HepG2 (cell line): ENCODE measurements around the gene EFCAB3. TPM values are rescaled to one million over a fixed set of nuclear protein-coding genes. Genes with fewer than 3 reads are reported as not detected.

Experiments used
- ATAC-seq: fragments of 200-7000 bp; cut with Tn5 transposase; 3 replicates; pipeline ENCODE4 v1.9.1; 2020; ENCODE audit warnings: mild to moderate bottlenecking, moderate library complexity
- BruUV-seq: library from RNA; stranded (reverse); fragments of 400-500 nt; replicated peaks from 2 replicates; lab custom pipeline; 2021; lab: Mats Ljungman, UMichigan
- CTCF ChIA-PET: fragments of 300-600 bp; formaldehyde crosslinking; extraction: SDS; loops from one replicate; lab custom pipeline; 2021; ENCODE audit warnings: low total read pairs, inconsistent platforms, low intra/inter-chr PET ratio; lab: Yijun Ruan, JAX
- POLR2A ChIA-PET: fragments of 350-600 bp; sonication (Branson Sonifier 250); formaldehyde crosslinking; loops from one replicate; lab custom pipeline; 2020; ENCODE audit warnings: antibody characterized with exemption, inconsistent platforms; lab: Yijun Ruan, JAX
- DNase-seq: peaks from one replicate; pipeline ENCODE4 v3.0.0-alpha.2; 2015; ENCODE audit warnings: low spot score
- FAIRE-seq: peaks from 3 replicates; lab custom pipeline; 2011; peaks lifted over from hg19 to GRCh38; lab: Jason Lieb, UNC
- H2AFZ ChIP-seq: one replicate; pipeline ENCODE4 v1.6.1; 2011; ENCODE audit warnings: low read length, inconsistent platforms
- H3K27ac ChIP-seq: fragments of 300-600 bp; 3 replicates; pipeline ENCODE4 v1.8.0; 2011; ENCODE audit warnings: mixed run types, mild to moderate bottlenecking, mixed read lengths, low read length, inconsistent platforms; ENCODE audit not compliant: insufficient read depth; ENCODE audit errors: extremely low read length
- H3K27me3 ChIP-seq, 2 experiments: fragments of 200-600 bp in 1 of 2; 2 replicates in 1 of 2; 3 replicates in 1 of 2; pipeline versions ENCODE4 v1.6.0 to v1.8.0; 2011; ENCODE audit warnings: low read length in 2 of 2, mild to moderate bottlenecking in 2 of 2, moderate library complexity in 2 of 2, inconsistent platforms in 1 of 2; ENCODE audit not compliant: insufficient read depth in 2 of 2, control insufficient read depth in 1 of 2
- H3K36me3 ChIP-seq, 2 experiments: fragments of 200-600 bp in 1 of 2; replicated peaks in 1 of 2; 2 replicates in 1 of 2; 3 replicates in 1 of 2; pipeline versions ENCODE4 v1.5.1 to v1.8.0; 2011; ENCODE audit warnings: low read length in 2 of 2, inconsistent platforms in 1 of 2; ENCODE audit not compliant: insufficient read depth in 2 of 2, control insufficient read depth in 1 of 2
- H3K4me1 ChIP-seq: 2 replicates; pipeline ENCODE4 v1.5.1; 2012; ENCODE audit warnings: low read length, inconsistent platforms; ENCODE audit not compliant: insufficient read depth
- H3K4me2 ChIP-seq: 2 replicates; pipeline ENCODE4 v1.6.0; 2011; ENCODE audit warnings: low read depth, low read length, inconsistent platforms
- H3K4me3 ChIP-seq, 3 experiments: fragments of 200-600 bp in 1 of 3; sonication (generic), shearing (Covaris generic) in 1 of 3; replicated peaks in 1 of 3; 2 replicates each; pipeline ENCODE4 v1.5.1; 2011 to 2016; ENCODE audit warnings: low read length in 3 of 3, inconsistent platforms in 2 of 3, low read depth in 2 of 3, mild to moderate bottlenecking in 2 of 3, control low read depth in 1 of 3, mixed read lengths in 1 of 3; ENCODE audit not compliant: insufficient read depth in 1 of 3
- H3K79me2 ChIP-seq: one replicate; pipeline ENCODE4 v1.6.1; 2011; ENCODE audit warnings: low read length, inconsistent platforms; ENCODE audit not compliant: insufficient read depth
- H3K9ac ChIP-seq: 2 replicates; pipeline ENCODE4 v1.6.0; 2011; ENCODE audit warnings: mild to moderate bottlenecking, low read depth, low read length, inconsistent platforms; ENCODE audit not compliant: insufficient read depth
- H3K9me3 ChIP-seq: 2 replicates; pipeline ENCODE4 v1.5.1; 2012; ENCODE audit warnings: mild to moderate bottlenecking, low read length
- H4K20me1 ChIP-seq: 2 replicates; pipeline ENCODE4 v1.6.0; 2011; ENCODE audit warnings: inconsistent platforms, mild to moderate bottlenecking, low read length, moderate library complexity; ENCODE audit not compliant: insufficient read depth
- AGO1 ChIP-seq: fragments of 200-400 bp; formaldehyde crosslinking; IDR thresholded peaks from 2 replicates; pipeline ENCODE4 v1.6.1; 2017; ENCODE audit warnings: mild to moderate bottlenecking, low read depth, low read length, moderate library complexity; ENCODE audit not compliant: poor library complexity, severe bottlenecking
- ATF7 ChIP-seq, 2 experiments: fragments of 450-650 bp in 1 of 2; sonication (generic) in 1 of 2; formaldehyde crosslinking in 1 of 2; IDR thresholded peaks; 2 replicates each; pipeline versions ENCODE4 v1.4.0 to v1.6.1; 2016 to 2020; ENCODE audit warnings: antibody characterized with exemption in 1 of 2, mild to moderate bottlenecking in 1 of 2, missing genetic modification reagents in 1 of 2
- CREB1 ChIP-seq, 2 experiments: fragments of 450-650 bp in 1 of 2; IDR thresholded peaks; 2 replicates each; pipeline ENCODE4 v1.6.1; 2016 to 2017; ENCODE audit warnings: control low read depth in 1 of 2, mild to moderate bottlenecking in 1 of 2, missing compliant biosample characterization in 1 of 2, missing genetic modification characterization in 1 of 2
- HOXA7 ChIP-seq: sonication (generic); formaldehyde crosslinking; IDR thresholded peaks from 2 replicates; pipeline ENCODE4 v1.8.1; 2022; ENCODE audit warnings: mild to moderate bottlenecking, missing genetic modification reagents, moderate library complexity
- ZNF230 ChIP-seq: sonication (generic); formaldehyde crosslinking; IDR thresholded peaks from 2 replicates; pipeline ENCODE4 v1.4.0; 2020; ENCODE audit warnings: mild to moderate bottlenecking, missing genetic modification reagents
- WGBS: methylation state at CpG from one replicate; pipeline ENCODE4 v1.1.6; 2017; ENCODE audit warnings: low lambda C conversion rate; 5-methylcytosine and 5-hydroxymethylcytosine counted together
- in situ Hi-C: cut with HindIII; loops from 2 replicates; pipeline ENCODE4 v1.10.0; 2017; ENCODE audit warnings: low pct_unique_long_range_greater_than_20kb; ENCODE audit not compliant: extremely low pct_ligation_motif_present
- intact Hi-C: fragments of 100-400 bp; cut with micrococcal nuclease; formaldehyde crosslinking; loops from one replicate; pipeline ENCODE4 v1.10.0; 2022; ENCODE audit not compliant: unreplicated experiment
- polyA plus RNA-seq, 8 experiments: library from polyadenylated mRNA; depleted of rRNA in 3 of 8; stranded (reverse) in 7 of 8; unstranded in 1 of 8; fragments of >200 nt; fragmentation: Illumina TruSeq in 4 of 8; extraction: Trizol in 4 of 8; gene quantifications; 2 replicates each; pipeline versions ENCODE4 v1.2.1 to v1.2.3, GENCODE V29; 2011 to 2016; ENCODE audit warnings: low read depth in 4 of 8, missing spikeins in 1 of 8, mixed read lengths in 1 of 8; ENCODE audit not compliant: insufficient read depth in 1 of 8
- total RNA-seq, 5 experiments: library from RNA; depleted of rRNA; stranded (reverse); fragments of >200 nt; fragmentation: Illumina TruSeq; extraction: Trizol; gene quantifications; 2 replicates each; pipeline ENCODE4 v1.2.3, GENCODE V29; 2016; ENCODE audit warnings: low read depth in 1 of 5
- TF ChIP-seq, protein P1 (sequence below): sonication (generic); formaldehyde crosslinking; IDR thresholded peaks from 2 replicates; pipeline ENCODE4 v1.4.0; 2020; ENCODE audit warnings: missing genetic modification reagents, low read depth, mild to moderate bottlenecking, borderline replicate concordance
- TF ChIP-seq, protein P2 (sequence below): sonication (generic); formaldehyde crosslinking; IDR thresholded peaks from 2 replicates; pipeline ENCODE4 v1.5.1; 2020; ENCODE audit warnings: mild to moderate bottlenecking, missing genetic modification reagents, moderate library complexity

EFCAB3 gene
- total and polyA plus RNA-seq, 2 of the 13 experiments (the other 11 are each of a cell fraction or from before 2014, with no cell fraction given) = not detected

DNA sequence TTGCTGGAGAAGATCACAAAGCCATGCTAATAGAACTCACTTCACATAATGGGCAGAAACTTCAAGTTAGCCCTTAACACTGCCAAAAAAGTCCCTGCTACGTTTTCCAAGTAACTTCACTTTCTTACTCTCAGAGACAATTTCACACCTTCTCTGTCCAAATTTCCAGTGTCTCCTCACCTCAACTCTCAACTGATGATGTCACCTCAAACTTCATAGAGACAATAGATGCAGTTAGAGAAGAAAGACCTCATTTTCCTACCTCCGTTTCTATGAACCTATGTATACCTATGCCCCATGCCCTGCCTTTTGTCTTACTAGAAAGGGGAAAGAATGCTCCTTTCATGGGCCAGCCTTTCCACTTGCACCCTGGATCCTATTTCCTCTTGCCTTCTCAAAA lies 14.2 kb upstream of the EFCAB3 start:
- Histone ChIP-seq H4K20me1 (no peaks in the 10 kb centered on the region), H3K27me3 (0 out of 5 replicates have a peak, but pooled peaks cover 0 to 2% of the 10 kb centered on the region in 2 experiments), H3K79me2 (no peaks in the 10 kb centered on the region), H3K4me3 (no peak overlapping the region), H2AFZ (peak overlapping the region; percentile 12), H3K4me2 (no peak overlapping the region), H3K9ac (no peak overlapping the region), H3K9me3 (no peaks in the 10 kb centered on the region), H3K36me3 (no peaks in the 10 kb centered on the region), H3K4me1 (no peaks in the 10 kb centered on the region), H3K27ac (no peak overlapping the region)
- 0% methylated on average over 2 of the region's 2 CpGs for WGBS
- TF ChIP-seq ZNF230 (CRISPR knock-in tag) (no peak), CREB1 (IDR thresholded peaks at IDR 0.05) (0 out of 2 replicates have a peak, but pooled peaks have one; percentile 15), CREB1 (CRISPR knock-in tag; IDR thresholded peaks at IDR 0.05) (no peak), ATF7 (IDR thresholded peaks at IDR 0.05) (peak; percentile 90), ATF7 (CRISPR knock-in tag; IDR thresholded peaks at IDR 0.05) (no peak)
- CTCF ChIA-PET = no interaction called here
- POLR2A ChIA-PET = no interaction called here
- in situ Hi-C loops = no loop called here
- intact Hi-C loops = no loop called here
- ATAC-seq (no peak), FAIRE-seq (no peak), DNase-seq (no peak)
- no TSS peak for BruUV-seq

DNA sequence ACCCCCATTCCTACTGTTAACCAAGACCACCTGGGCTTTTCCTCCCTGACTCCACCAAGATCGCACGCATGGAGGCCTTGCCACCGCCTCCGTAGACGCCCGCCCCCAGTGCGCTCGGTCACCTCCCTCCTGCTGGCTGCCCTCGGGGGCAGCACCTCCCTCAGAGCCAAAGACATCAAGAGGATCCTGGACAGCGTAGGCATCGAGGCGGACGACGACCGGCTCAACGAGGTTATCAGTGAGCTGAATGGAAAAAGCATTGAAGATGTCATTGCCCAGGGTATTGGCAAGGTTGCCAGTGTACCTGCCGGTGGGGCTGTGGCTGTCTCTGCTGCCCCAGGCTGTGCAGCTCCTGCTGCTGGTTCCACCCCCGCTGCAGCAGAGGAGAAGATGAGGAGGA lies 1.2 kb downstream of the EFCAB3 start:
- ChIA-PET POLR2A (no interaction called here), CTCF (no interaction called here)
- Histone ChIP-seq H3K4me3 (no peak overlapping the region), H3K9ac (no peak overlapping the region), H3K4me1 (no peaks in the 10 kb centered on the region), H4K20me1 (no peaks in the 10 kb centered on the region), H3K36me3 (no peaks in the 10 kb centered on the region), H2AFZ (no peak overlapping the region), H3K9me3 (no peaks in the 10 kb centered on the region), H3K27me3 (0 out of 5 replicates have a peak, but pooled peaks cover 0 to 5% of the 10 kb centered on the region in 2 experiments), H3K79me2 (no peaks in the 10 kb centered on the region), H3K27ac (no peak overlapping the region), H3K4me2 (no peak overlapping the region)
- in situ Hi-C loops (no loop called here), intact Hi-C loops (no loop called here)
- TF ChIP-seq, protein P1, sequence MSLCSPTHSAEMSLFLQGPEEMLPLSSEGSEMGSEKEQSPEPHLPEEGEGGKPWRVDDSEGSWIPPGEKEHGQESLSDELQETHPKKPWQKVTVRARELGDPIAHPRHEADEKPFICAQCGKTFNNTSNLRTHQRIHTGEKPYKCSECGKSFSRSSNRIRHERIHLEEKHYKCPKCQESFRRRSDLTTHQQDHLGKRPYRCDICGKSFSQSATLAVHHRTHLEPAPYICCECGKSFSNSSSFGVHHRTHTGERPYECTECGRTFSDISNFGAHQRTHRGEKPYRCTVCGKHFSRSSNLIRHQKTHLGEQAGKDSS (CRISPR knock-in tag) = no peak
- TF ChIP-seq AGO1 (peak; percentile 34), HOXA7 (CRISPR knock-in tag) (no peak)
- TF ChIP-seq, protein P2, sequence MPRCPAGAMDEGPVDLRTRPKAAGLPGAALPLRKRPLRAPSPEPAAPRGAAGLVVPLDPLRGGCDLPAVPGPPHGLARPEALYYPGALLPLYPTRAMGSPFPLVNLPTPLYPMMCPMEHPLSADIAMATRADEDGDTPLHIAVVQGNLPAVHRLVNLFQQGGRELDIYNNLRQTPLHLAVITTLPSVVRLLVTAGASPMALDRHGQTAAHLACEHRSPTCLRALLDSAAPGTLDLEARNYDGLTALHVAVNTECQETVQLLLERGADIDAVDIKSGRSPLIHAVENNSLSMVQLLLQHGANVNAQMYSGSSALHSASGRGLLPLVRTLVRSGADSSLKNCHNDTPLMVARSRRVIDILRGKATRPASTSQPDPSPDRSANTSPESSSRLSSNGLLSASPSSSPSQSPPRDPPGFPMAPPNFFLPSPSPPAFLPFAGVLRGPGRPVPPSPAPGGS (CRISPR knock-in tag) = no peak
- DNase-seq (no peak), ATAC-seq (no peak), FAIRE-seq (no peak)
- 52% methylated on average over 18 of the region's 18 CpGs for whole genome bisulfite sequencing
- BruUV-seq = no TSS peak
